Left ventricle myocardium superior (tissue), 1 donor: Measurements from ENCODE around the gene MEF2D. TPM values are rescaled to one million over a fixed set of nuclear protein-coding genes. Genes with fewer than 3 reads are reported as not detected.
A peak's percentile ranks its signal among the peaks of the same experiment; 100 is the strongest.

Experiments
- ATAC-seq: fragments of 200-7000 bp; cut with Tn5 transposase; one replicate; pipeline ENCODE4 v1.9.1; 2020; ENCODE audit warnings: mild to moderate bottlenecking, moderate library complexity
- DNase-seq: peaks from one replicate; pipeline ENCODE4 v3.0.0-alpha.2; 2020
- intact Hi-C: fragments of 100-400 bp; cut with micrococcal nuclease; formaldehyde crosslinking; loops from one replicate; pipeline ENCODE4 v1.11.0; 2022
- long read RNA-seq: library from polyadenylated mRNA; unstranded; transcript quantifications from one replicate; pipeline ENCODE4 v2.0.0, GENCODE V29; 2021
- total RNA-seq: library from RNA; stranded (reverse); fragmentation: NEBNext Ultra II Directional; extraction: Animal tissue kit (Norgen Biotek cat#: 25700); gene quantifications from one replicate; pipeline ENCODE4 v1.2.1, GENCODE V29; 2021
- donor health status: DM: no; HTN: yes; CAD: no; lungs with severe emphysema.

The MEF2D gene
- total RNA-seq: 116 TPM
- long read RNA-seq, full-length matches to known transcripts: 6 of 112 reads
- long read RNA-seq, partial matches to known transcripts: 51 of 112 reads
- long read RNA-seq, other reads (novel, unspliced or antisense): 55 of 112 reads

DNA sequence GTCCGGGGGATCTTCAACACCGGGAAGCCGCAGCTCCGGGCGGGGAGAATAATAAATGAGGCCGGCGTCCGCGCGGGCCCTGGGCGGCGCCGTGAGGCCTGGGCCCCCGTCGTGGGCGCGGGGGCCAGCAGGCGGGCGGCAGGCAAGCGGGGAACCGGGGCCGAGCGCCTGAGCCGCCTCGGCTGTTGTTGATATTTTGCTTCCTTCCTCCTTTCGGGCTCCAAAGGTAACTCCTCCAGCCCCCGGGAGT lies at the start of gene MEF2D:
MEF2D (minus strand) TSS at position 233 of the 250 bp plus-strand sequence. CDS start 17,483 bp downstream, outside the sequence.
- intact Hi-C loops: no loop called here
- no peak for ATAC-seq

DNA sequence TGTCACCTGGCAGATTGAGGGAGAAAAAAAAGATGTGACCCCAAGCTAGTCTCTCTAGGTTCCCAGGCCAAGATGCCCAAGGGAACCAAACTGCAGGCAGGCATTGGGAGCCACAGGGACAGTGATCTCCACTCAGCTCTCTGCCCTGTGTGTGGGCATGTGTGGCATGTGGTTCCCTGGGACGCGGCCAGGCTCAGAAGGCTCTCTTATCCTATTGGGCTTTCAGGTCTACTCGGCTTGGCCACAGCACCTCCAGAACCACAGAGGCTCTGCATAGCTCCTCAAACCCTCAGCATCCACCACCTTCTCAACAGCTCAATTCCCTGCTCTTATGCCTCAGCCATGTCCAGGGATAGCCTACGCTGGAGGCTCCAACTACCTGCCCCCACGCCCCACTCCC lies 49.8 kb upstream of the MEF2D start:
- DNase-seq (peak; percentile 78), ATAC-seq (peak; percentile 89)
- intact Hi-C loops: no loop called here

More for the DNA sequence above, at the start of gene MEF2D:
- no peak for DNase-seq

DNA sequence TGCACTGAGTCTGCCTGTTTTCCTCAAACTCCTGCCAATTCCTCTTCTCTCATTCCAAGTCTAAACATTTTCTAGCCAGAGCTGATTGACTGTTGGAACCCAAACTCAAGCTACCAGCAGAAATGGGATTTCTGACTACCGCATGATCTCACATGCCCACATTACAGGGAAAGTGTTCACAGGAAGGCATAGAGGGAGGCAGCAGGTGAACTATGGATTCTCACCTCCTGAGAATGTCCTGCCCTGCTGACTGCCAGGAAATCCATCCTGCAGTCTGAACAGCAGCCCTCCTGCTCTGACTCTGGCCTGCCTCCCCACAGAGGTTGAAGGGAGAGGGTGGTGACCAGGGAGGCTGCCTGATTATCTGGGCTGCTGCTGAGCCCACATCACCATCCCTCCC lies 49.3 kb upstream of the MEF2D start:
- ATAC-seq (no peak), DNase-seq (no peak)
- intact Hi-C loops: no loop called here

DNA sequence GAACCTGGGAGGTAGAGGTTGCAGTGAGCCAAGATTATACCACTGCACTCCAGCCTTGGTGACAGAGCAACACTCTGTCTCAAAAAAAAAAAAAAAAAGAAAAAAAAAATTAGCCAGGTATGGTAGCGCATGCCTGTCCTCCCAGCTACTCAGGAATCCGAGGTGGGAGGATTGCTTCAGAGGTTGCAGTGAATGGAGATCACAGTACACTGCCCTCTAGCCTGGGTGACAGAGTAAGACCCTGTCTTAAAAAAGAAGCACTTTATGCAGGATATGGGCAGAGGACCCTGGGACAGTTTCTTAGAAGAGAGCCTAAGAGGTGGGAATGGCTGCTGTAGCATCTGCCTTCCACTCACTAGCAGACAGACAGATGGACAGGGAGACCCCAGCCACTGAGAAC lies 48.8 kb upstream of the MEF2D start:
- ATAC-seq (peak; percentile 15), DNase-seq (no peak)
- intact Hi-C loops: no loop called here

DNA sequence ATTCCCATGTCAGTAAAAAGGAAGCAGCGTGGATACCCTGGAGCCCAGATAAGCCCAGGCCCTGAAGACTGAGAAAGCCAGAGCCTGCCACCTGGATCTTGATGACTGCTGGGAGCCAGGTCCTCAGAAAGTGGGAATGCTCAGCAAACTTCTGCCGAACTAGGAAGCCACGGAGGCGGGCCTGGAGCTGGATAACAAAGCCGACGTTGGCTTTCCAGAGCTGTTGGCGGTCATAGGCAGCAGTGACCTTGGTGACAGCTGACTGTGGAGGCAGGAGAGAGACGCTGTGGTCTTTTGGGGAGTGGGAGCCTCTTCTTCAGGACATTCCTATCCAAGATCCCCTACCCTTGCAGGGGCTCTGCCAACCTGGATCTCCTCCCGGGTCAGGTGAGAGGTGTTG lies 47.4 kb upstream of the MEF2D start:
- intact Hi-C loops: no loop called here
- no peak for DNase-seq
- ATAC-seq: no peak

DNA sequence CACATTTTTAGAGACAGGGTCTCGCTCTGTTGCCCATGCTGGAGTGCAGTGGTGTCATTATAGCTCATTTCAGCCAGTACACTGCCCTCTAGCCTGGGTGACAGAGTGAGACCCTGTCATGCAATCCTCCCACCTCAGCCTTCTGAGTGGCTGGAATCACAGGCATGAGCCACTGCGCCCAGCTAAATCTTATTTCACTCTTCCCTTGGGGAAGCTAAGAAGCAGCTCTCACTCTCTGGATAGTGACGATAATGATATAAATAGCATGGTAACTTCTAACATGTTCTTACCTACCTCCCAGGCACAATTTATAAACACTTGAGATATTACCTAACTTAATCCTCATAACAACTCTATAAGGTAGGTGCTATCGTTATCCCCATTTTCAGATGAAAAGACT lies 46.9 kb upstream of the MEF2D start:
- DNase-seq (no peak), ATAC-seq (no peak)
- intact Hi-C loops: no loop called here

DNA sequence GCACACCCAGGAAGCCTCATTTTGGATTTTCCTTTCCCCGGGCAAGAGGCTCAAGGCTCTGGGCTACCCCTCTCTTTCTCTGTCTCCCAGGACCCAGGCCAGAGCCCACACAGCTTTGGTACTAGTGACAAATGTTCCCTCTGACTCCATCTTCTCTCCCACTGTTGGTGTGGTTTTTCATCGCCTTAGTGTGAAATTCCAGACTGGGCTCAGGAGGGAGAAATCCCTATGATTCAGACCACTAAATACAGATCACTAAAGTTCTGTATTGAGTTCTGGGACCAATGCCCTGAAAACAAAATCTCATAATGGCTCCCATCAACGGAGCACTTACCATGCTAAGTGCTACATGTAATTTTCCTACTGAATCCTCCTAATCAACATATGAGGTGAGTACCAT lies 45.7 kb upstream of the MEF2D start:
- DNase-seq (no peak), ATAC-seq (no peak)
- intact Hi-C loops: no loop called here

DNA sequence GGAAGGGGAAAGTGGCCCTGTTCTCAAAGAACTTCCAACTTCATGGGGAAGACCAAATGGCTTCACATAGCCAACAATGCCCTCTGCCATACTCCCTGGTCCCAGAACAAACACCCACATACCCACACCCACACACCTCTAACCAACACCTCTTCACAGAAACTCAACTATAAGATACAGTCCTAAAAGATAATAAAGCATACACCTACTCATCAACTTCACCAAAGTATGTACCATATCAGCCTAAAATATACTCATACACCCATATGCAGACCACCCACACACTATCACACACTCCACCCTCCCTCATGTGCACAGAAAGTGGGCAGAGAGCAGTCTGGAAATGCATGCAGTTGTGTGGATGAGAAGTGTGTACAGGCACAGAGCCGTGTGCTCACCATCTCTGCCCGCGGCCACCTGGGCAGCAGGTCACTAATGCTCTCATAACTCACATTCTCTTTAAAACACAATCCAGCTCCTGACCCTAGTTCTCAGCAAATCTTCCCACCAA lies 44.1 kb upstream of the MEF2D start:
- intact Hi-C loops: no loop called here
- no peak for ATAC-seq
- no peak for DNase-seq

DNA sequence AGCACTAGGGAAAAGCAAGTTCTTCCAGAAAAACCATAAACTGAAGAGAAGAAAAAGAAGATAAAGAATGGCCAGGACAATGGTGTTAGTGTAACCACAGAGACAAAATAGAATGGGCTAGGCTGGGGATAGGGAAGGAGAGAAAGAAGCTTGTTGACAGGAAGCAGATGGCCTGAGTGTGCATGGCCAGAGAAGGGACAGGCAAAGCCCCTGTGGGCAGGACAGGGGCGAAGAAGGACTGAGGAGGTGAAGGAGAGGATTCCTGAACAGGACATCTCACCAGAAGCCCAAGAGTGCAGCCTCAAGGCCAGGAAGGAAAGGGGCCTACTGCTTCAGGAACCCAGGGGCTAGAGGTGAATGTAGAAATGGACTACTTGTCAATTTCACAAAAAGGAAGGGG lies 42.5 kb upstream of the MEF2D start:
- intact Hi-C loops: no loop called here
- no peak for ATAC-seq
- DNase-seq: no peak

DNA sequence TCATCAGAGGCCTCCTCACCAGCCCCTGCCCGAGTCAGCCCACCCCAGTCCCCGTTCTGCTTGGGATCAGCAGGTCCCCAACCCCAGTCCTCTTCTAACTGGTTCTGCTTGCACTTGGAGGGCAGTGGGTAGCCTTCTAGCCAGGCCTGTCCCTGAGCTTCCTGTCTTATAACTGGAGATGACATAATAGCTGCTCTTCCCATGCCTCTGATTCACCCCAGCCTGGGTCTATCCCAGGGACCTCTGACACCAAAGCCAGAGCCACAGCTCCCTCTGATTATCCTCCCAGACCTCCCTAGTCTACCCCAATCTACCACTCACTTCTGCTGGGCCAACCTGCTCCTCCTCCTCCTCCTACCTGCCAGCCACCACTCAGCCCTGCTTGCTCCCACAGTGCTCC lies 40.4 kb upstream of the MEF2D start:
- ATAC-seq: peak; percentile 35
- no peak for DNase-seq
- intact Hi-C loops: no loop called here

DNA sequence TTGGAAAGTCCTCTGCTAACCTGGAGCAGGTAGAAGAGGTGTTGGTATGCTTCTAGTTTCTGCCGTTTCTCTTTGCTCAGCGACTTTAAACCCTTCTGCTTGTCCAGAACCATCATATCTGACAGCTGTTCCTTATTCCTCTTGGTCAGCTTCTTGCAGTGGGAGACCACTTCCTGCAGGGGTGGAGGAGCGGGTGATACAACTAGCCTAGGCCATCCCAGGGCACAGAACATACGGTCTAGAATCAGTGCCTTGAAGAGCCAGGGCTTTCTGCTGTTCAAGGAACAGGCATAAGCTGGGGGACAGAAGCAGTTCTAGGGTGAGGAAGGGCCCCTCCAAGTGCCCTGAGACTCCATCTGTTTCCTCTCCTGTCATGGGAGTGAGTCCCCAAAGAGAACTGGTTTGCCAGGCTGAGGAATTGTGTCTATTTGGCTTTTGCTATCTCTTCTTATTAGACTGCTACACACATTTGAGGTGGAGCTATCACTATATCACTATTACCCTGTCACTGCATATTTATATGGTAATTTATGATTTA lies 39.3 kb upstream of the MEF2D start:
- DNase-seq: no peak
- ATAC-seq: peak; percentile 27
- intact Hi-C loops: no loop called here

DNA sequence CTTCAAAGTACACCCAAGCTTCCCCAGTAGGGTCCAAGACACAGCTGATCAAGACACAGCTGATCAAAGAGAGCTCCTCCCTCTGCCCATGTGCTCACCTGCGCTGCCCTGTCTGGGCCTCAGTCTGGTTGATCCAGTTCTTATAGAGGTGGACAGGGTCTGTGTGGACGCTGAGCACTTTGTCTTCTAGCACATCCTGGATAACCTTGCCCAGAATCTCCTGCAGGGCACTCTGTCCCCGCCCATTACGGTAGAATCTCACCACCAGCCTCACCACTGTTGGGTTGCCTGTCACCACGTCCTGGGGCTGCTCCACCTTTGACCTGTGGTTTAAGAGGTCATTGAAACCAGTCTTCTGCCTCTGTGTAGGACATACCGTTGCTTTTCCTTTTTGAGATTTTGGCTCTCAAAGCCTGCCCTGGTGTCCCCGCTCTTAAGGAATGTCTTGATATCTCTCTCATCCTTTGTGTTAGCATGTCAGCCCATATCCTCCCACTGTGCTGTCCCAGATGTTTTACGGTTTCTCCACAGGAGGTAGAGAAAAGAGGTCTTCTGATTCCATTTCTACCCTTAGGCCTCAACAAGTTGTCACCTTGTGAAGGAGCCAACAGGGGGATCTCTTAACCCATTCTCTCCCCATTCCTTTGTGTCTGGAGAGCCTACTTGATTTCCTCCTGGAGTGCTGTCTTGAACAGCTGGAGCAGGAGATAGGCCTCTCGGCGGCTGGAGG lies 38.3 kb upstream of the MEF2D start:
- intact Hi-C loops: no loop called here
- ATAC-seq: no peak
- DNase-seq: no peak

DNA sequence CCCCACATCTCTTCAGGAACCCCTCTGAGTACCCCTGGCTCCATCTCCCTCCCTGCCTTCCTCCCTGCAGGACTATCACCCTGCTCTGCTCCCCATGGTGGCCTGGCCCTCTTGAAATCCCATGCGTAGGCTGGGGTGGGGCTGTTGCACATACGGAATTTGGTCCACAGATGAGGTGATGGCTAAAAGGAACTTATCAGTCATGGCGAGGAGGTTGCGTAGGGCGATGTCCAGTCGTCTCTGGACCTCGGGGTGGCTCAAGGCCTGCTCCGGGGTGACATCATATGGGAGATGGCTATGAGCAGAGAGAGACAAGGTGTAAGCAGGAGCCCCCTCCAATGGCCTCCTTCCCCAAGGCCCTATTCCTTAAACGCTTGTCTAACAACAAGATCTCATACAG lies 36.5 kb upstream of the MEF2D start:
- intact Hi-C loops: no loop called here
- DNase-seq: no peak
- no peak for ATAC-seq

DNA sequence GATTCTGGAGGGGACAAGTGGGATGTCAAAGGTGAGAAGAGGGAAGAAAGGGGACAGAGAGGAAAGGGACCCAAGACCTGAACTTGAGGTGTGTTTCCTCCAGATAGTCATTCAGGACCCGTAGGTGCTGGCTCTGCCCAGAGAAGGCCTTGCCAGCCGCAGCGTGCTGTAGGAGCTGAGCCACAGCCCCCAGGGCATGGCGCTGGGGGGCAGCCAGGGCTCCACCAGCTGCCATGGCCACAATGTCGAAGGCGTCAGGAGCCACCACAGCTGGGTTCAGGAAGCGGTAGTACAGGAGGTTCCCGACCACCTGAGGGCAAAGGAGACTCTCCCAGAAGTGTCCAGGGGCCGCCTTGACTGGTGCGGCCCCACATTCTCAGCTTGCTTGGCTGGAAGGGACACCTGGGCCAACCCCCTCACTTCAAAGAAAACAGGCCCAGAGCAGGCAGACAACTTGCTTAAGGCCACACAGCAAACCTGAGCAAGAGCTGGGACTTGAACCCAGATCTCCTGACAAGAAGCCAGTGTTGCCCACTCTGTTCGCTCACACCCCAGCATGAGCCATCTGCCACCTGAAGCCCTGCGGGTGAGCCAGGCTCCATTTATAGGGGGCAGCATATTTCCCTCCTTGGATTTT lies 34.0 kb upstream of the MEF2D start:
- no peak for DNase-seq
- no peak for ATAC-seq
- intact Hi-C loops: no loop called here

DNA sequence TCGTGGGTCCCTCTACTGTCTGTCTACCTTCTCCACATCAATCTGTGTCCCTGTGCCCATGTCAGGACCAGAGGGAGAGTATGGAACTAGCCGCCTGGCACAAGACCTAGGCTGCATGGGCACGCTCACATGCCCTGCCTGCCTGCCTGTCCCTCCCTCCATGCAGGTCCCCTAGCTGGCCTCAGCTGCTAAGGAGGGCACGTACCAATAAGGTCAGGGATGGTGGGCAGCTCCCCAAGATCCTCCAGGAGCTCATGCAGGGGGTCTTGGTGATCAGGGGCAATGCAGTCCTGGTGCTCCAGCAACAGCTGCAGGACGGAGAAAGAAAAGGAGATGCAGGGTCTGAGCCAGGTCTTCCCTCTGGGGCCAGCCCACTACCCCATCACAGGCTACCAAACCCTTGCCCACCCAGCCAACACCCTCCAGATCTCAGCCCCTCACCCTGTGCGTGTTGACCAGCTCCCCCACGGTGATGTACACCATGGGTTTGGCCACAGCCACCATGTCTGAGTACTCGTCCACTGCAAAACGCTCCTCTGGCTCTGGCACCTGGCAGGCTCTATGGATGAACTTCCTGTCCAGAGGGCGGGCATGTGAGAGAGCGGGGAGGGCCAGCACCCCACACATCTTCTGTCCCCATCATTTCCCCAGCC lies 33.1 kb upstream of the MEF2D start:
- intact Hi-C loops: no loop called here
- DNase-seq: no peak
- no peak for ATAC-seq

DNA sequence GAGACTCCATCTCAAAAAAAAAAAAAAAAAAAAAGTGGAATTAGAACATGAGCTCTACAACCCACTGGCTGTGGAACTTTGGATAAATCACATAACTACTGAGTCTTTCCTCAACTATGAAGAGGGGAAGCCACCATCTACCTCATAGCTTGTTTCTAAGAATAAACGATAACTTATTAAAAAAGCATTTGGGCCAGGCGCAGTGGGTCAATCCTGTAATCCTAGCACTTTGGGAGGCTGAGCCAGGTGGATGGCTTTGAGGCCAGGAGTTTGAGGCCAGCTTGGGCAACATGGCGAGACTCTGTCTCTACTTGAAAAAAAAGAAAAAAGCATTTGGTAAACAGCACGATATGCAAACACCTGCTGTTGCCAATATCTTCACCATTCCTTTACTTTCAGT lies 31.8 kb upstream of the MEF2D start:
- intact Hi-C loops: no loop called here
- DNase-seq (no peak), ATAC-seq (no peak)

DNA sequence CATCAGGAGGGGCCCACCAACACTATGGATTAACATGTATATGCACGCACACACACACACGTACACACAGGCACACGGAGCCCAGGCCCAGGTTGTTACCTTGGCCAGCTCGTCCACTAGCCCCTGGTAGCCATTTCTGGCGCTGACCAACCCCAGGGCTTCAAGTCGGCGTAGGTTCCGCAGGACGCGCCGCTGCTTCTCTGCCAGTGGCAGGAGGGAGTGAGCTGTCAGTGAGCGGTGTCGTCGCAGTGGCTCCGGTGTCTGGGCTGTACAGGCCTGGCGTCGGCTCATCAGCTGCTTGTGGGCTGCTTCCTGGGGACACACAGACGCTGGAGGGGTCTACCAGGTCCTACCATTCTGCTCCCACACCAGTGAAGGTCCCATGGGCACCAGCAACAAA lies 29.4 kb upstream of the MEF2D start:
- DNase-seq (no peak), ATAC-seq (no peak)
- intact Hi-C loops: no loop called here

DNA sequence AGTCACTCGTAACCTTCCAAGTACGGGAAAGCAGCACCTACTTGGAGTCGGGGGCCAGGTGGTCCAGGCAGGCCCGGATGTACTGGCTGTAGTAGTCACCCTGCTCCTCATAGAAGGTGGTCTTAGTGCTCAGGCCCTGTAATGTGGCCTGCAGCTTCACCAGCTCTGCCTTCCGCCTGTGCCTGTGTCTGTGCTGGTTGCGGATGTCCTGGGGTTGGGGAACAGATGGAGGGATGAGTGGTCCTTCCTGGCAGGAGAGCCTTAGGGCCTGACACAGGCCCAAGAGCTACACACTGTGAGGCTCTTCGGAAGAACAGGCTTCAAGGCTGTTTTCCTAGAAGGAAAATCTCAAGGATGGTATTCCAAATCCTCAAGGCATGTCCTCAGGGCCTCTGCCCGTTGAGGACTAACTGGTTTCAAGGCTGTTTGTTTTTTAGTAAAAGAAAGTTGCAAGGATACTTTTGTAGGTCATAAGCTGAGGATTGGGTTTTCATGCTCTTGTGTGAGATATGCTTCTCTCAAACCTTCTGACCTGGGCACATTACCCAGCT lies 28.4 kb upstream of the MEF2D start:
- ATAC-seq: no peak
- DNase-seq: no peak
- intact Hi-C loops: no loop called here

DNA sequence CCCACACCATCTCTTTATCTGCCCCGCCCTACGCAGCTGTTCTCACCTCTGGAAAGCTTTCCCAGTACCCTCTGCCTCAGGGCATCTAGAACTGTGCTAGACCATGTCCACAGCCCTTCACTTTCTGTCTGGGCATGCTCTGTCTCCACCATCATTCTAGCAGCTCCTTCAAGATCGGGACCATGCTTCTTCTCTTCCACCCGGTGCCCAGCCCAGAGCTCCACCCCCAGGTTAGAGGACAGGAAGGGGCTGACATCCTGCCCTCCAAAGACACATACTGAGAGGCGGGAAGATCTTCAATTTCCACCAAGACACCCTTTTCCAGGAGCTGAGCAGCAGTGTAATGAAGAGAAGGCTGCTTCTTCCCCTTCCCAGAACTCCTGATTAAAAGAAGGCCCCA lies 27.7 kb upstream of the MEF2D start:
- intact Hi-C loops: no loop called here
- no peak for DNase-seq
- ATAC-seq: no peak

DNA sequence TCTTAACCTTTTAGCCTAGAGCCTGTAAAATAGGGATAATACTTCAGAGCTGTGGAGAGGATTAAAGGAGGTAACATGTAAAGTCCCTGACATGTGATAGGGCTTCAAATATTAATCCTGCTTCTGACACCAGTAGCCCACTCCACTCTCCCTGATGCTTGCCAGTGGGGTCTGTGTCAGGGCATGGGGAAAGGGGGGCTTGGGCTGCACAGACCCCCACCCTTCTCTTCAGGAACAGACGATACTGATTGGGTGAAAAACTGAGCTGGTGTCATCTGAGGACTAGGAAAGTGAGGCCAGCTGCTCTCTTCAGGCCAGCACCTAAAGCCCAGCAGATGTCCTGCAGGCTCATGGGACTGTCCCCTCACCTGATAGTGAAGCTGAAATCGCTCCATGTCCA lies 27.0 kb upstream of the MEF2D start:
- intact Hi-C loops: no loop called here
- DNase-seq: no peak
- ATAC-seq: no peak
